Type B pancreatic cell (in vitro differentiated cells): ENCODE measurements around the gene COL4A1. TPM values are rescaled to one million over a fixed set of nuclear protein-coding genes. Genes with fewer than 3 reads are reported as not detected.

ENCODE experiments used
- DNase-seq: peaks from one replicate; pipeline ENCODE4 v3.0.0; 2021; ENCODE audit warnings: mixed read lengths; ENCODE audit not compliant: unreplicated experiment; ENCODE audit errors: extremely low spot score
- H3K27ac Mint-ChIP-seq: 2 replicates; pipeline ENCODE4 v1.8.0; 2021; ENCODE audit warnings: mild to moderate bottlenecking, mixed read lengths
- H3K27me3 Mint-ChIP-seq: 2 replicates; pipeline ENCODE4 v1.8.0; 2021; ENCODE audit warnings: mixed read lengths
- H3K36me3 Mint-ChIP-seq: 2 replicates; pipeline ENCODE4 v1.8.0; 2021; ENCODE audit warnings: mixed read lengths
- H3K4me1 Mint-ChIP-seq: one replicate; pipeline ENCODE4 v1.8.0; 2021; ENCODE audit warnings: mixed read lengths; ENCODE audit not compliant: unreplicated experiment
- H3K4me3 Mint-ChIP-seq: 2 replicates; pipeline ENCODE4 v1.8.0; 2021; ENCODE audit warnings: mild to moderate bottlenecking, mixed read lengths
- H3K9me3 Mint-ChIP-seq: 2 replicates; pipeline ENCODE4 v1.8.0; 2021; ENCODE audit warnings: mixed read lengths
- CTCF ChIP-seq: fragments of 200-600 bp; sonication (generic); conservative IDR thresholded peaks from 2 replicates; pipeline ENCODE4 v1.5.0; 2021; ENCODE audit warnings: antibody characterized with exemption, mild to moderate bottlenecking
- total RNA-seq: library from RNA; stranded (reverse); gene quantifications from 2 replicates; pipeline ENCODE4 v1.2.1, GENCODE V29; 2021; ENCODE audit warnings: low replicate concordance

The COL4A1 gene
- total RNA-seq, 1 donor from 2014 or later, result 83.6 TPM

GRCh38 chr13:110166598-110166997 lies 140.4 kb downstream of the COL4A1 start:
- peaks cover 14% of the 10 kb centered on the region for H3K36me3 Mint-ChIP-seq
- no peaks in the 10 kb centered on the region for H3K9me3 Mint-ChIP-seq
- no peaks in the 10 kb centered on the region for H3K27me3 Mint-ChIP-seq
- TF ChIP-seq CTCF, result no peak
- H3K4me1 Mint-ChIP-seq, result peaks cover 4% of the 10 kb centered on the region
- H3K27ac Mint-ChIP-seq, result no peak overlapping the region
- DNase-seq, result no peak
- no peak overlapping the region for H3K4me3 Mint-ChIP-seq

DNA sequence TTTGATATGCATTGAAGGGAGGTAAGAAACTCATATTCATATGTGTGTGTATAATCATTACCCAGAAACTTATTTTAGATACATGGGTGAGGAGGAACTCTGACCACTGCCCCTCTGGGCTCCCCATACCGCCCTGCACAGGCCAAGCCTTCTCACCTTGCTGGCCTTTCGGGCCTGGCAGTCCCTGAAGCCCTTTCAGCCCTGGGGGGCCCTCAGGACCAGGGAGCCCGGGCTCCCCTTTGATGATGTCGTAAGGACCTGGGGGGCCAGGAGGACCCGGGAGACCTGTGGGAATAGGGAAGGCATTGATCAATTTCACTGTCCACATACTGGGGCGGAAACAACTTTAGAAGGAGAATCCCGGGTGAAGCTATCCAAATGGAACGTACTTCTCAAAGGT lies 142.3 kb downstream of the COL4A1 start:
- DNase-seq, result no peak
- H3K27ac Mint-ChIP-seq, result no peak overlapping the region
- no peaks in the 10 kb centered on the region for H3K27me3 Mint-ChIP-seq
- H3K36me3 Mint-ChIP-seq, result peaks cover 18% of the 10 kb centered on the region
- H3K4me1 Mint-ChIP-seq, result peaks cover 4% of the 10 kb centered on the region
- H3K9me3 Mint-ChIP-seq, result no peaks in the 10 kb centered on the region
- no peak overlapping the region for H3K4me3 Mint-ChIP-seq
- TF ChIP-seq CTCF, result no peak

DNA sequence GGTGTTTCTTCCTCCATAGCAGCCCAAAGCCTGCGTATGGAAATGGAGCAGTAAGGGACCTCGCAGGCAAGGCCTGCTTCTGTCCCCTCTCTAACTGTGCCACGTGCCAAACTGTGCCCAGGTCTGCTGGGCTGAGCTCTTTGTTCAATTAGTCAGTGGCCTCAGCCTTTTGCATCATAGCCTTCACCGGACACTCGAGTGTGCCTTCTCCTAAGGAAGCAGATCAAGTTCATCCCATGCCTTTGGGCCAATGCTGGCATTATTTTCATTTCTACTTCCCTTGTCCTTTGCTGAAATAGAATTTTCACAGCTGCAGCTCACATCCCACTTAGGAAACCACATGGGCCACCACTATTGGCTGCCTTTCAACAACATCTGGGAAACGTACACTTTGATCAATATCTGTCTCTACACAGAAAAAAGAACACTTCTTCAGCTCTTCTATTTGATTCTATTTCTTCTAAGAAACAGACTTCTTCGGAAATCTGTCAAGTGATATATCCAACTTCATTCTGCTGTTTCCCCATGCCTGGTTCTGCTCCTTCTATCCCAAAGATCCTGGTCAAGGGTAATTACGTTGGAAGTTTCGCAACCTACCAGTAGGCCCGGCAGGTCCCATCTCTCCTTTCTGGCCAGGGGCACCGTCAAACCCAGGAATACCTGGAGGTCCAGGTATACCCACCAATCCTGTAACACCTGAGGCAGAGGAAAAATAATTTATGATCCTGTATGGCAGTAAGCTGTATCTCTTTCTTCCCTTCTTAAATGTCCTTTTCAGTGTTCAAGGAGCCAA lies 143.9 kb downstream of the COL4A1 start:
- no peaks in the 10 kb centered on the region for H3K9me3 Mint-ChIP-seq
- DNase-seq, result no peak
- peaks cover 4% of the 10 kb centered on the region for H3K4me1 Mint-ChIP-seq
- H3K27me3 Mint-ChIP-seq, result no peaks in the 10 kb centered on the region
- H3K4me3 Mint-ChIP-seq, result no peak overlapping the region
- H3K36me3 Mint-ChIP-seq, result peaks cover 20% of the 10 kb centered on the region
- TF ChIP-seq CTCF, result no peak
- H3K27ac Mint-ChIP-seq, result no peak overlapping the region

- Mint-ChIP-seq H3K27ac (no peak overlapping the region), H3K4me1 (peaks cover 4% of the 10 kb centered on the region), H3K9me3 (no peaks in the 10 kb centered on the region), H3K27me3 (no peaks in the 10 kb centered on the region), H3K4me3 (no peak overlapping the region), H3K36me3 (peaks cover 20% of the 10 kb centered on the region)
- no peak for DNase-seq
- TF ChIP-seq CTCF, result no peak
These were observed 144.9 kb downstream of the COL4A1 start for GRCh38 chr13:110162053-110162452.

DNA sequence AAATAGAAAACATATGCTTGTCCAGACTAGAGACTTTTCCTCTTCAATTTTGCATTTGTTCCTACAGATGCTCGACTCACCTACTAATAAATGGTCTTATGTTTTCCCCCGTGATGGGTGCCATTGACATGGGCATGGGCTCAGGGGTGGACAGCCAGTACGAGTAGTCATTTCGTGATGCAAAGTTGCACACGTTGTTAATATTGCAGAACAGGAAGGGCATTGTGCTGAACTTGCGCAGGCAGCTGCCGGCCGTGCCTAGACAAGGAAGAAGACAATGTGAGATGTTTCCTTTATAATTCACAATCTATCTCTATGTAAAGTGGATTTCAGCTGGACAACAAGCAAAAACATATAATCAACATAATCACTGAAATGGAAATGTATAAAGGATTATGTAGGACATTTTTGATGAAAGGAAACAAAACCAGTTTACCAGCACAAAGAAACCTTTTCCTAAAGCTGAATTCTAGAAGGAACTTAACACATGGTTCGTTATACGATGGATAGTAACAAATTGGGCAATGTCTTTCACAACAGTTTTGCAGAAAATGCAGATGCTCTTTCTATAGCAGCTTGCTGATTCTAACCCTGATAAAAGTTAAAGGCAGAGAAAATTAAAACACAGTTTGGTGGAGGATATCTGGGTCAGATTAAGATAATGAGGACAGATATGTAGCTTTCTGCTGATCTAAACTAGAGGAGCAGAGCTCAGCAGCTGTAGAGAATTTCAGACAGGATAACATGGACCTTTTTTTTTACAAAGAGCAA lies 145.7 kb downstream of the COL4A1 start:
- H3K27me3 Mint-ChIP-seq, result no peaks in the 10 kb centered on the region
- no peak overlapping the region for H3K4me3 Mint-ChIP-seq
- no peak overlapping the region for H3K27ac Mint-ChIP-seq
- peaks cover 20% of the 10 kb centered on the region for H3K36me3 Mint-ChIP-seq
- H3K4me1 Mint-ChIP-seq, result peaks cover 7% of the 10 kb centered on the region
- H3K9me3 Mint-ChIP-seq, result no peaks in the 10 kb centered on the region
- TF ChIP-seq CTCF, result no peak
- DNase-seq, result no peak
